ENCODE measurements around the gene UBA1. TPM values are rescaled to one million over a fixed set of nuclear protein-coding genes. Genes with fewer than 3 reads are reported as not detected.

The UBA1 gene
- total RNA-seq, 2 donors from 2014 or later: 185 to 286 TPM

GRCh38 chrX:47164420-47164819 lies 29.2 kb upstream of the UBA1 start:
- 92% methylated on average over 3 of the region's 3 CpGs for WGBS
- no peak for DNase-seq (ENCODE audit: low spot score)
- Histone ChIP-seq H3K36me3 (no peaks in the 10 kb centered on the region), H3K4me1 (replicated peaks) (no peaks in the 10 kb centered on the region), H3K9me3 (no peaks in the 10 kb centered on the region), H3K27me3 (replicated peaks; ENCODE audit: insufficient read depth) (no peaks in the 10 kb centered on the region), H3K4me3 (no peak overlapping the region), H3K27ac (no peak overlapping the region)
- intact Hi-C loops (cut with DNase I): no loop called here
- TF ChIP-seq POLR2A (IDR thresholded peaks at IDR 0.05) (no peak), POLR2AphosphoS5 (IDR thresholded peaks at IDR 0.05) (no peak), CTCF (IDR thresholded peaks at IDR 0.05) (no peak)

GRCh38 chrX:47166126-47166525 lies 27.5 kb upstream of the UBA1 start:
- DNase-seq (ENCODE audit: low spot score): no peak
- TF ChIP-seq POLR2A (IDR thresholded peaks at IDR 0.05): no peak
- no peak for TF ChIP-seq POLR2AphosphoS5 (IDR thresholded peaks at IDR 0.05)
- TF ChIP-seq CTCF (IDR thresholded peaks at IDR 0.05): no peak
- intact Hi-C loops (cut with DNase I): no loop called here
- H3K27ac ChIP-seq: no peak overlapping the region
- no peaks in the 10 kb centered on the region for H3K4me1 ChIP-seq (replicated peaks)
- 97% methylated on average over 5 of the region's 5 CpGs for WGBS
- no peaks in the 10 kb centered on the region for H3K9me3 ChIP-seq
- H3K36me3 ChIP-seq: no peaks in the 10 kb centered on the region
- no peaks in the 10 kb centered on the region for H3K27me3 ChIP-seq (replicated peaks; ENCODE audit: insufficient read depth)
- no peak overlapping the region for H3K4me3 ChIP-seq

GRCh38 chrX:47168495-47169073 lies 25.0 kb upstream of the UBA1 start:
- no peaks in the 10 kb centered on the region for H3K27me3 ChIP-seq (replicated peaks; ENCODE audit: insufficient read depth)

GRCh38 chrX:47169273-47169672 lies 24.4 kb upstream of the UBA1 start:
- Histone ChIP-seq H3K4me3 (no peak overlapping the region), H3K4me1 (replicated peaks) (no peaks in the 10 kb centered on the region), H3K27ac (no peak overlapping the region), H3K27me3 (replicated peaks; ENCODE audit: insufficient read depth) (no peaks in the 10 kb centered on the region), H3K9me3 (no peaks in the 10 kb centered on the region), H3K36me3 (no peaks in the 10 kb centered on the region)
- DNase-seq (ENCODE audit: low spot score): no peak
- 94% methylated on average over 13 of the region's 19 CpGs for WGBS
- intact Hi-C loops (cut with DNase I): no loop called here
- TF ChIP-seq POLR2A (IDR thresholded peaks at IDR 0.05) (no peak), POLR2AphosphoS5 (IDR thresholded peaks at IDR 0.05) (no peak), CTCF (IDR thresholded peaks at IDR 0.05) (no peak)

More at GRCh38 chrX:47168495-47169073, 25.0 kb upstream of the UBA1 start:
- DNase-seq (ENCODE audit: low spot score): no peak
- Histone ChIP-seq H3K36me3 (no peaks in the 10 kb centered on the region), H3K4me3 (no peak overlapping the region), H3K4me1 (replicated peaks) (no peaks in the 10 kb centered on the region), H3K27ac (no peak overlapping the region), H3K9me3 (no peaks in the 10 kb centered on the region)
- intact Hi-C loops (cut with DNase I): no loop called here
- 85% methylated on average over 6 of the region's 6 CpGs for WGBS
- TF ChIP-seq POLR2AphosphoS5 (IDR thresholded peaks at IDR 0.05) (no peak), CTCF (IDR thresholded peaks at IDR 0.05) (no peak), POLR2A (IDR thresholded peaks at IDR 0.05) (no peak)

- Histone ChIP-seq H3K36me3 (no peaks in the 10 kb centered on the region), H3K4me1 (replicated peaks) (no peaks in the 10 kb centered on the region), H3K27ac (no peak overlapping the region), H3K4me3 (no peak overlapping the region), H3K27me3 (replicated peaks; ENCODE audit: insufficient read depth) (no peaks in the 10 kb centered on the region), H3K9me3 (no peaks in the 10 kb centered on the region)
- 92% methylated on average over 2 of the region's 13 CpGs for WGBS
- intact Hi-C loops (cut with DNase I): no loop called here
- no peak for TF ChIP-seq POLR2A (IDR thresholded peaks at IDR 0.05)
- TF ChIP-seq POLR2AphosphoS5 (IDR thresholded peaks at IDR 0.05): no peak
- TF ChIP-seq CTCF (IDR thresholded peaks at IDR 0.05): no peak
- no peak for DNase-seq (ENCODE audit: low spot score)
These were observed 23.7 kb upstream of the UBA1 start for GRCh38 chrX:47169726-47170515.

Data from prostate gland (tissue), 2 donors.